NCI-H446 treated with DMSO at 0.1 percent for 48 hours (cell line): ENCODE data around the gene RAB40C.
A peak's percentile ranks its signal among the peaks of the same experiment; 100 is the strongest.

ENCODE experiments used
- DNase-seq: peaks from one replicate; lab custom pipeline; 2025; lab: John Stamatoyannopoulos, UW

The RAB40C gene

GRCh38 chr16:589658-590187 lies at the start of gene RAB40C:
RAB40C (plus strand) TSS chr16:590066; CDS start chr16:590292, 226 bp downstream.
- DNase-seq: peak; percentile 86

- no peak for DNase-seq
These were observed 49.1 kb upstream of the RAB40C start for GRCh38 chr16:540645-541340.

GRCh38 chr16:543301-544164 lies 46.3 kb upstream of the RAB40C start:
- no peak for DNase-seq

GRCh38 chr16:544517-544916 lies 45.3 kb upstream of the RAB40C start:
- no peak for DNase-seq

GRCh38 chr16:546909-547770 lies 42.7 kb upstream of the RAB40C start:
- DNase-seq: no peak

GRCh38 chr16:548586-548985 lies 41.3 kb upstream of the RAB40C start:
- no peak for DNase-seq

GRCh38 chr16:549544-550263 lies 40.2 kb upstream of the RAB40C start:
- no peak for DNase-seq

- no peak for DNase-seq
These were observed 38.7 kb upstream of the RAB40C start for GRCh38 chr16:551210-551609.

- no peak for DNase-seq
These were observed 37.7 kb upstream of the RAB40C start for GRCh38 chr16:552171-552570.

GRCh38 chr16:553601-554296 lies 36.1 kb upstream of the RAB40C start:
- no peak for DNase-seq

GRCh38 chr16:554297-554621 lies 35.6 kb upstream of the RAB40C start:
- DNase-seq: no peak

- DNase-seq: no peak
These were observed 35.1 kb upstream of the RAB40C start for GRCh38 chr16:554640-555365.

GRCh38 chr16:555528-556473 lies 34.1 kb upstream of the RAB40C start:
- DNase-seq: no peak

GRCh38 chr16:556474-557173 lies 33.2 kb upstream of the RAB40C start:
- no peak for DNase-seq

- DNase-seq: no peak
These were observed 32.2 kb upstream of the RAB40C start for GRCh38 chr16:557463-558297.

GRCh38 chr16:558298-559020 lies 31.4 kb upstream of the RAB40C start:
- no peak for DNase-seq

- no peak for DNase-seq
These were observed 30.9 kb upstream of the RAB40C start for GRCh38 chr16:559021-559380.
